ENCODE results near the gene UBFD1. TPM values are rescaled to one million over a fixed set of nuclear protein-coding genes. Genes with fewer than 3 reads are reported as not detected.

The UBFD1 gene
- total RNA-seq, 1 experiment from 2014 or later: 98.2 TPM

GRCh38 chr16:23572394-23572793 lies 14.9 kb downstream of the UBFD1 start:
- intact Hi-C loops (cut with micrococcal nuclease; ENCODE audit: unreplicated experiment): no loop called here

GRCh38 chr16:23573817-23574216 lies 16.3 kb downstream of the UBFD1 start:
- DNase-seq: no peak
- H3K9me2 ChIP-seq (ENCODE audit: insufficient read depth): no peaks in the 10 kb centered on the region
- no TSS peak for BruUV-seq (replicated peaks)
- TF ChIP-seq EZH2 (IDR thresholded peaks at IDR 0.05; ENCODE audit: low read depth) (no peak), CTCF (conservative IDR thresholded peaks at IDR 0.05) (no peak)
- H3K36me3 ChIP-seq (ENCODE audit: low read depth): peaks cover 5% of the 10 kb centered on the region
- POLR2A ChIA-PET (ENCODE audit: unreplicated experiment): no interaction called here
- H3K4me1 ChIP-seq (replicated peaks; ENCODE audit: insufficient read depth): no peaks in the 10 kb centered on the region
- H3K9me3 ChIP-seq (ENCODE audit: insufficient read depth, low read depth): no peaks in the 10 kb centered on the region
- no peak overlapping the region for H2AFZ ChIP-seq
- H4K20me1 ChIP-seq (ENCODE audit: insufficient read depth): peaks cover 3% of the 10 kb centered on the region
- H3K4me3 ChIP-seq: no peak overlapping the region
- H3K27me3 ChIP-seq (ENCODE audit: insufficient read depth, low read depth): no peaks in the 10 kb centered on the region
- H3K27ac ChIP-seq: no peak overlapping the region
- H3K4me2 ChIP-seq: no peak overlapping the region
- H3K79me2 ChIP-seq (ENCODE audit: low read depth): no peaks in the 10 kb centered on the region
- intact Hi-C loops (cut with micrococcal nuclease; ENCODE audit: unreplicated experiment): no loop called here
- peaks cover 10% of the 10 kb centered on the region for H3F3A ChIP-seq (ENCODE audit: insufficient read depth, low read depth)
- CTCF ChIA-PET: no interaction called here

More at GRCh38 chr16:23572394-23572793, 14.9 kb downstream of the UBFD1 start:
- Histone ChIP-seq H3K79me2 (ENCODE audit: low read depth) (no peaks in the 10 kb centered on the region), H3K4me1 (replicated peaks; ENCODE audit: insufficient read depth) (no peaks in the 10 kb centered on the region), H3K4me2 (no peak overlapping the region), H3K9me2 (ENCODE audit: insufficient read depth) (no peaks in the 10 kb centered on the region), H3K4me3 (no peak overlapping the region), H4K20me1 (ENCODE audit: insufficient read depth) (no peaks in the 10 kb centered on the region; the same call in none of the 2 replicates), H3K36me3 (ENCODE audit: low read depth) (peaks cover 13% of the 10 kb centered on the region), H3F3A (ENCODE audit: insufficient read depth, low read depth) (no peaks in the 10 kb centered on the region; the same call in 1 of the 2 replicates), H3K9me3 (ENCODE audit: insufficient read depth, low read depth) (no peaks in the 10 kb centered on the region), H3K27ac (no peak overlapping the region), H2AFZ (no peak overlapping the region), H3K27me3 (ENCODE audit: insufficient read depth, low read depth) (no peaks in the 10 kb centered on the region)
- BruUV-seq (replicated peaks): no TSS peak
- no peak for DNase-seq
- no peak for TF ChIP-seq EZH2 (IDR thresholded peaks at IDR 0.05; ENCODE audit: low read depth)
- no peak for TF ChIP-seq CTCF (conservative IDR thresholded peaks at IDR 0.05)
- ChIA-PET POLR2A (ENCODE audit: unreplicated experiment) (no interaction called here), CTCF (no interaction called here)

GRCh38 chr16:23575834-23576233 lies 18.3 kb downstream of the UBFD1 start:
- Histone ChIP-seq H4K20me1 (ENCODE audit: insufficient read depth) (peaks cover 3% of the 10 kb centered on the region), H3K27me3 (ENCODE audit: insufficient read depth, low read depth) (no peaks in the 10 kb centered on the region), H3K4me3 (no peak overlapping the region), H3K9me3 (ENCODE audit: insufficient read depth, low read depth) (no peaks in the 10 kb centered on the region), H3K9me2 (ENCODE audit: insufficient read depth) (no peaks in the 10 kb centered on the region), H2AFZ (no peak overlapping the region), H3K27ac (no peak overlapping the region), H3K4me1 (replicated peaks; ENCODE audit: insufficient read depth) (no peaks in the 10 kb centered on the region), H3K79me2 (ENCODE audit: low read depth) (no peaks in the 10 kb centered on the region), H3K4me2 (no peak overlapping the region), H3K36me3 (ENCODE audit: low read depth) (peaks cover 5% of the 10 kb centered on the region; the same call in 1 of the 2 replicates), H3F3A (ENCODE audit: insufficient read depth, low read depth) (peaks cover 23% of the 10 kb centered on the region)
- DNase-seq: no peak
- ChIA-PET CTCF (no interaction called here), POLR2A (ENCODE audit: unreplicated experiment) (no interaction called here)
- intact Hi-C loops (cut with micrococcal nuclease; ENCODE audit: unreplicated experiment): no loop called here
- TF ChIP-seq CTCF (conservative IDR thresholded peaks at IDR 0.05) (no peak), EZH2 (IDR thresholded peaks at IDR 0.05; ENCODE audit: low read depth) (no peak)
- no TSS peak for BruUV-seq (replicated peaks)

All from PC-9 (cell line).